ENCODE measurements around the gene COL9A1.

The COL9A1 gene

DNA sequence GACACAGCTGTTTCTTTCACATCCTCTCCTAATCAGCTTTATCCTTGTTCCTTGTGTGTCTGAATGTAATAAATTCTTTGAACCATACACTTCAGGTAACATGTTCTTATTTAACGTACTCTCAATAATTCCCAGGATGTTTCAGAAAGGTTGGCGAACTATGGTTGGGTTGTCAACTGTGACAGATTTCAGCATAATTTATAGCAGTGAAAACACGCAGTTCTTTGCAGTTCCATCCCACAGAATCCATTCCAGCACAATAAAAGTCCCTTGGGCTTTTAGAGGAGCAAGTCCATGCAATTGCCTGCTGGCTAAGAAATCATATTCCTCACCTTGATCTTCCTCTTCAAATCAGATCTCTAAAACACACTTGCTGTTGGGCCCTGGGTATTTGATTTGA, 119.3 kb downstream of the COL9A1 start:
- H3K4me3 ChIP-seq (replicated peaks in 1 of 2; ENCODE audit: low read depth in 2 of 2, low read length in 2 of 2) = no peak overlapping the region
- DNase-seq (ENCODE audit: low read depth in 2 of 2) = no peak
- TF ChIP-seq, protein P1, sequence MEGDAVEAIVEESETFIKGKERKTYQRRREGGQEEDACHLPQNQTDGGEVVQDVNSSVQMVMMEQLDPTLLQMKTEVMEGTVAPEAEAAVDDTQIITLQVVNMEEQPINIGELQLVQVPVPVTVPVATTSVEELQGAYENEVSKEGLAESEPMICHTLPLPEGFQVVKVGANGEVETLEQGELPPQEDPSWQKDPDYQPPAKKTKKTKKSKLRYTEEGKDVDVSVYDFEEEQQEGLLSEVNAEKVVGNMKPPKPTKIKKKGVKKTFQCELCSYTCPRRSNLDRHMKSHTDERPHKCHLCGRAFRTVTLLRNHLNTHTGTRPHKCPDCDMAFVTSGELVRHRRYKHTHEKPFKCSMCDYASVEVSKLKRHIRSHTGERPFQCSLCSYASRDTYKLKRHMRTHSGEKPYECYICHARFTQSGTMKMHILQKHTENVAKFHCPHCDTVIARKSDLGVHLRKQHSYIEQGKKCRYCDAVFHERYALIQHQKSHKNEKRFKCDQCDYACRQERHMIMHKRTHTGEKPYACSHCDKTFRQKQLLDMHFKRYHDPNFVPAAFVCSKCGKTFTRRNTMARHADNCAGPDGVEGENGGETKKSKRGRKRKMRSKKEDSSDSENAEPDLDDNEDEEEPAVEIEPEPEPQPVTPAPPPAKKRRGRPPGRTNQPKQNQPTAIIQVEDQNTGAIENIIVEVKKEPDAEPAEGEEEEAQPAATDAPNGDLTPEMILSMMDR (IDR thresholded peaks at IDR 0.05; ENCODE audit: low read depth, low read length) = no peak

DNA sequence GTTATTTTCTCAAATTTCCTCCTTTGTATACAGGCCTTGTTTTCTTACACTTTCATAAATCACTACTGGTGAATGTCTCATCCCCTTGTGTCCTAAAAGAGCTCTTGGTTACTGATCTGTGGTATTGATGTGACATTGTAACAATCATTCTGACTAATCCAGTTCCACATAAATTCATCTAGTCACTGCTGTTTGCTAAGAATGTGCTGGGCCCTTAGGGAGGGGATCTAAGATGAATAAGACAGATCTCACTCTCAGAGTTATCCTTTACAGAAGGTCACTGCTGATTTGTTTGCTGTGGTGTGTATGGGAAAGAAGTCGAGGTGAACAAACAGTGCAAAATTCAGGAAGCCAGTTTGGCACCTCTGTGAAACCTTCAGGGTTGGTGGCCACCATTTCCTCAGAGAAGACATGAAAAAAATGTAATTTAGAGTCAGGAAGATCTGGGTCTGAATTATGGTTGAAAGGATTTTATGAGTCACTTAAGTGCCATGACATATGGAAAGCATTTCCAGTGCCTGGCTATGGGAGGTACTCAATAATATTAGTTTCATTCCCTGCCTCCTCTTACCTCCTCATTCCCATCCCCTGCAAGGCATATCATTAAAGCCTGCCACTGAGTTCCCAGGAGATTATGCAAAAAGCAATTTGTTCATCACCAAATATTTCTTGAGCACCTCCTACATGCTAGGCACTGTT, 121.8 kb downstream of the COL9A1 start:
- TF ChIP-seq, protein P1 (IDR thresholded peaks at IDR 0.05; ENCODE audit: low read depth, low read length) = no peak
- peak in 1 of 2 donors; percentile 37 for DNase-seq (ENCODE audit: low read depth in 2 of 2)
- H3K4me3 ChIP-seq (replicated peaks in 1 of 2; ENCODE audit: low read depth in 2 of 2, low read length in 2 of 2) = no peak overlapping the region

DNA sequence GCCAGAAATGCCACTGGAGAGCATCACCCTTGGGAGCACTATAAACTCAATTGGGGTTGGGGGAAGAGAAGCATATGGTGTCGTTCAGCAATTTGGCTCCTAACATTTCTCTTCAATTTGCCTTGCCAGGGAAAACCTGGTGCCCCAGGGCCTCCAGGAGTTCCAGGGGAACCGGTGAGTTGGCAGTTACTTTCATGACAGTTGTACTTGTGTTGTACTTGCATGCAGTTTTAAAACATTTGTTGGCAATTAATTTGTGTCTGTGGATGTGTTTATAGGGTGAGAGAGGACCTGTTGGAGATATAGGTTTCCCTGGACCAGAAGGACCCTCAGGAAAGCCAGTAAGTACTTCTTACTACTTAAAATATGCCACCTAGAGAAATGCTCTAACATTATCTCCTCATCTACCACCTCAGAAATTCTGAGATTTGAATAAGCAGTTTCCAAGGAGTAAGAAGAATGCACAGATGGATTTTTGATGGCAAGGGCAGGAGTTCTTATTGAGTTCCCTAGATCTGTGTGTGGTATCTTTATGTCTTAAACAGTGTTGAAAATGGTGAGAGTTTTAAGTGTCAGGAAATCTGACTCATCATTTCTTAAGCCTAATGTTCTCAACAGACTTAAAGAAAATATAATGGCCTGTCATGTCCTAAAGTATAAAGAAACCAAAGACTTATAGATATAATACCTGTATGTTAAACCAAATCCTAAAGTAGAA, 122.5 kb downstream of the COL9A1 start:
- TF ChIP-seq, protein P1 (IDR thresholded peaks at IDR 0.05; ENCODE audit: low read depth, low read length) = no peak
- no peak overlapping the region for H3K4me3 ChIP-seq (replicated peaks in 1 of 2; ENCODE audit: low read depth in 2 of 2, low read length in 2 of 2)
- DNase-seq (ENCODE audit: low read depth in 2 of 2) = no peak

DNA sequence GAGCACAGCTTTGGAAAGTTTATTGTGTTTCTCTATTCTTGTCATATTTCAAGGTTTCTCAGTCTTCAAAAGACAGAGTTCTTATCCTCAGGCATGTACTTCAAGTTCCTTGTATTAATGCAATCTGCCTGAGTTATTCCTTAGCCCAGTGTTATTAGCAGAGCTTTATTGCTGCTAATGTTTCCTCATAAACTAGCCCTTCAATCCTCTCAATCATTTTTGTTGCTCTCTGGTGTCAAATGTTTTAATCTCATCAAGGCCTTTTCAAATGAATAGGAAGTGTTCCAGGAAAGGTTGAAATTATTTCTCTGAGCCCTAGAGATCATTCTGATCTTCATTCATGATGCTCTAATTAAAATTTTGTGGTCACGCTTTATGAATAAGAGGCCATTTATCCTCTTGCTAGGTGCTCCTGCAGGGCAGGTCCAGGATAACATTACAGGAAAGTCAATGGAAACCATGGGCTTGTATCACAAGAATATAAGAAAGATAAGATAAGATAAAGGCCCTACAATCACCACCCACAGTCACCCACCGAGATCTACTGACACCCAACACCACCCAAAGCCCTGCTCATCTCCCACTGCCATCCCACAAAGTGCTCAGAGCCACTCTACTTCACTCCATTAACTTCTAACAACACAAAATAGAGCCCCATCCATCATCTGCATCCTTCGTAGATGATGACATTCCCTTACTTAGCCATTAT, 125.9 kb downstream of the COL9A1 start:
- no peak overlapping the region for H3K4me3 ChIP-seq (replicated peaks in 1 of 2; ENCODE audit: low read depth in 2 of 2, low read length in 2 of 2)
- DNase-seq (ENCODE audit: low read depth in 2 of 2) = no peak
- TF ChIP-seq, protein P1 (IDR thresholded peaks at IDR 0.05; ENCODE audit: low read depth, low read length) = no peak

DNA sequence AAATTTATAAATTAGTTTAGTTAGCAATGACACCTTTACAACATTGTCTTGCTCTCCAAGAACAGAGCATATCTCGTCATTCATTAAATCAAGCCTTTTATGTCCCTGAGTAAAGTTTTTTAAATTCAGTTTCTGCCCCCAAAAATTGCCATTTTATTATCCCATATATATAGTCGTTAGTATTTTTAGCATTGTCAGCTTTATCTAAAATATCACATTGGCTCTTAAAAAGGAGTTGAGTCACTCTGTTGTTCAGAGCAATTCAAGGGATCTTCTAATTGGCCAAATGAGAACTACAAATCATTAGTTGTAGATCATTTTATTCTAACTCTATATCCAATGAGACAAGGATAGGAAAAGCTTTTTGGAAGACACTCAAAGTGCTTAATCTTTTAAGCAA, 127.1 kb downstream of the COL9A1 start:
- TF ChIP-seq, protein P1 (IDR thresholded peaks at IDR 0.05; ENCODE audit: low read depth, low read length) = no peak
- no peak overlapping the region for H3K4me3 ChIP-seq (replicated peaks in 1 of 2; ENCODE audit: low read depth in 2 of 2, low read length in 2 of 2)
- no peak for DNase-seq (ENCODE audit: low read depth in 2 of 2)

DNA sequence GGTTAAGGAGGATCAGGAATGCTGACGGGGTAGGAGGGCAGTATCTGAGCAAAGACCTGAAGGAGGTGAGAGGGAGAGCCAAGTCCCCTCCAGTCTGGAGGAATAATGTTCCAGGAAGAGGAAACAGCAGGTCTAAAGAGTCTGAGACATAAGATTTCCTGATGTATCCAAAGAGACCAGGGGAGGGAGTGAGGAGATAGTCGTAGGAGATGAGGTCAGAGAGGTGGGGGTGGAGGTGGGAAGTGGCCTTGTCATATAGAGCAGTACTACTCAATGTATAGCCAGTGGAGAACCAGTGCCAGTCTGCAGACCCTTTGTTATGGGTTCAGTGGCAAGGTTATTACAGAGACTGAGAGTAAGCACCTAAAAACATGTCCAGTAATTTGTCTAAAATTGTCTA, 130.6 kb downstream of the COL9A1 start:
- H3K4me3 ChIP-seq (replicated peaks in 1 of 2; ENCODE audit: low read depth in 2 of 2, low read length in 2 of 2) = no peak overlapping the region
- TF ChIP-seq, protein P1 (IDR thresholded peaks at IDR 0.05; ENCODE audit: low read depth, low read length) = no peak
- DNase-seq (ENCODE audit: low read depth in 2 of 2) = no peak

Data from cardiac fibroblast (primary cell).